CD4-positive, alpha-beta T cell (primary cell): Measurements from ENCODE around the gene INPP4A. TPM values are rescaled to one million over a fixed set of nuclear protein-coding genes. Genes with fewer than 3 reads are reported as not detected.

Experiments used
- ATAC-seq: fragments of 200-7000 bp; cut with Tn5 transposase; one replicate; pipeline ENCODE4 v1.10.0; 2022; ENCODE audit warnings: mild to moderate bottlenecking; ENCODE audit not compliant: poor library complexity
- CTCF ChIA-PET: fragments of 350-600 bp; sonication (Branson Sonifier 250); formaldehyde crosslinking; loops from one replicate; lab custom pipeline; 2021; ENCODE audit warnings: antibody characterized with exemption, inconsistent platforms; lab: Charles Lee
- POLR2A ChIA-PET: fragments of 350-600 bp; sonication (Branson Sonifier 250); formaldehyde crosslinking; loops from one replicate; lab custom pipeline; 2021; ENCODE audit warnings: antibody characterized with exemption, inconsistent platforms; lab: Charles Lee
- DNase-seq, 14 experiments: peaks; one replicate each; pipeline ENCODE4 v3.0.0-alpha.2; 2013 to 2020; ENCODE audit warnings: mixed read lengths in 2 of 14
- H3K27ac ChIP-seq, 2 donors: one replicate each; pipeline versions ENCODE4 v1.5.1 to v1.7.0; 2013; ENCODE audit warnings: low read length in 2 of 2, low read depth in 1 of 2, mild to moderate bottlenecking in 1 of 2
- H3K27me3 ChIP-seq, 2 experiments: 1 replicate in 1 of 2; 2 replicates in 1 of 2; pipeline versions ENCODE4 v1.6.1 to v1.7.0; 2013; ENCODE audit warnings: low read length in 2 of 2, control low read depth in 1 of 2, mild to moderate bottlenecking in 1 of 2, moderate library complexity in 1 of 2; ENCODE audit not compliant: insufficient read depth in 2 of 2, control insufficient read depth in 1 of 2
- H3K36me3 ChIP-seq: one replicate; pipeline ENCODE4 v1.6.1; 2013; ENCODE audit warnings: low read length, control low read depth; ENCODE audit not compliant: insufficient read depth
- H3K4me1 ChIP-seq: one replicate; pipeline ENCODE4 v1.6.1; 2013; ENCODE audit warnings: low read length, control low read depth; ENCODE audit not compliant: insufficient read depth
- H3K4me3 ChIP-seq: one replicate; pipeline ENCODE4 v1.5.1; 2013; ENCODE audit warnings: mild to moderate bottlenecking, low read length, moderate library complexity
- H3K9me3 ChIP-seq, 2 experiments: 1 replicate in 1 of 2; 2 replicates in 1 of 2; pipeline versions ENCODE4 v1.6.1 to v1.7.0; 2013; ENCODE audit warnings: low read length in 2 of 2, mild to moderate bottlenecking in 2 of 2, control low read depth in 1 of 2, moderate library complexity in 1 of 2; ENCODE audit not compliant: control insufficient read depth in 1 of 2, insufficient read depth in 1 of 2
- H3K27ac Mint-ChIP-seq: one replicate; pipeline ENCODE4 v1.8.0; 2020; ENCODE audit warnings: mixed read lengths
- H3K27me3 Mint-ChIP-seq: one replicate; pipeline ENCODE4 v1.8.0; 2021; ENCODE audit warnings: mixed read lengths
- H3K36me3 Mint-ChIP-seq: one replicate; pipeline ENCODE4 v1.8.0; 2021; ENCODE audit warnings: low read depth, mixed read lengths
- H3K4me1 Mint-ChIP-seq: one replicate; pipeline ENCODE4 v1.8.0; 2021; ENCODE audit warnings: low read depth, mixed read lengths
- H3K4me3 Mint-ChIP-seq: one replicate; pipeline ENCODE4 v1.8.0; 2020; ENCODE audit warnings: mild to moderate bottlenecking, mixed read lengths
- H3K9me3 Mint-ChIP-seq: one replicate; pipeline ENCODE4 v1.8.0; 2020; ENCODE audit warnings: mixed read lengths
- intact Hi-C, 2 experiments: fragments of 100-400 bp; cut with DNase I in 1 of 2; cut with micrococcal nuclease in 1 of 2; formaldehyde crosslinking; loops; one replicate each; pipeline versions ENCODE4 v1.15.1 to v1.9.0; 2023 to 2025; cut with DNase I, micrococcal nuclease
- total RNA-seq, 174 experiments: library from RNA in 2 of 174; stranded (reverse) in 2 of 174; gene quantifications; one replicate each; pipeline ENCODE4 v1.2.3 and lab custom pipeline; 2021 to 2026
- TF ChIP-seq, protein P1 (sequence below): fragments of 200-600 bp; IDR thresholded peaks from one replicate; pipeline ENCODE4 v1.8.0; 2022; ENCODE audit warnings: antibody characterized with exemption, mild to moderate bottlenecking

Gene INPP4A
- total RNA-seq, 2 experiments from 2014 or later = 86.4 to 89.2 TPM

DNA sequence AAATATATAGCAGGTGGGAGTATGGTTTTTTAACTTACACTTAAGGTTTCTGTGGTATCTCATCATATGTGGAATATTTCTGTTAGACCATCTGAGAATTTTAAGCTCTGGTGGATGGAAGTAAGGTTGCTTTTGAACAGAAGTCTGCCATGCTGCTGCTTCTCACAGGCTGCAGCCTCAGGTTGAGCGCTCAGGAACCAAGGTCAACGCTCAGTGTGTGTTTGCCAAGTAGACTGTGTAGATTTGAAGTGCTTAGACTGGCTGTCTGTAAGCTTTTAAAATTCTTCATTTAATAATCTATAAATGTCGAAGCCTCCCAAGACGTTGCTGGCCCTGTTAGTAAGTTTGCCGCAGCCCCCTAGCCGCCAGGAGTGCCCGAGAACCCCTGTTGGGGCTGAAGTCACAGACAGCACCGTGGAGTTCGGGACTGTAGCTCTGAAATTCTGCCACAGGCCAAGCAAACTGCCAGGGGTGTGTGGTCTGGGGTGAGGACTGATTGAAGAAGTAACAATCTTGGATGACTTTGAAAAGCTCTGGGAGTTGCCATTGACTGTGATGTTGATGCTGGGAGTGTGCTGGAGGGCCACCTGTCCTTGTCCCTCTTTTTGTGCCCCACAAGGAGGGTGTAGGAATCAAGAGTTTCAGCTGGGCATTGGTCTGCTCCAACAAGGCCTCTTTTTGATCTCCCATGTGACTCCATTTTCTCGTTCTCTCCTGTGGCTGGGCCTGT lies 26.9 kb downstream of the INPP4A start:
- Mint-ChIP-seq H3K4me3 (peak overlapping the region; percentile 77), H3K4me1 (peaks cover 95% of the 10 kb centered on the region), H3K27ac (peak overlapping the region; percentile 72), H3K9me3 (no peaks in the 10 kb centered on the region), H3K36me3 (peaks cover 23% of the 10 kb centered on the region), H3K27me3 (no peaks in the 10 kb centered on the region)
- TF ChIP-seq, protein P1, sequence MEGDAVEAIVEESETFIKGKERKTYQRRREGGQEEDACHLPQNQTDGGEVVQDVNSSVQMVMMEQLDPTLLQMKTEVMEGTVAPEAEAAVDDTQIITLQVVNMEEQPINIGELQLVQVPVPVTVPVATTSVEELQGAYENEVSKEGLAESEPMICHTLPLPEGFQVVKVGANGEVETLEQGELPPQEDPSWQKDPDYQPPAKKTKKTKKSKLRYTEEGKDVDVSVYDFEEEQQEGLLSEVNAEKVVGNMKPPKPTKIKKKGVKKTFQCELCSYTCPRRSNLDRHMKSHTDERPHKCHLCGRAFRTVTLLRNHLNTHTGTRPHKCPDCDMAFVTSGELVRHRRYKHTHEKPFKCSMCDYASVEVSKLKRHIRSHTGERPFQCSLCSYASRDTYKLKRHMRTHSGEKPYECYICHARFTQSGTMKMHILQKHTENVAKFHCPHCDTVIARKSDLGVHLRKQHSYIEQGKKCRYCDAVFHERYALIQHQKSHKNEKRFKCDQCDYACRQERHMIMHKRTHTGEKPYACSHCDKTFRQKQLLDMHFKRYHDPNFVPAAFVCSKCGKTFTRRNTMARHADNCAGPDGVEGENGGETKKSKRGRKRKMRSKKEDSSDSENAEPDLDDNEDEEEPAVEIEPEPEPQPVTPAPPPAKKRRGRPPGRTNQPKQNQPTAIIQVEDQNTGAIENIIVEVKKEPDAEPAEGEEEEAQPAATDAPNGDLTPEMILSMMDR = no peak
- Histone ChIP-seq H3K36me3 (peaks cover 3% of the 10 kb centered on the region), H3K9me3 (no peaks in the 10 kb centered on the region), H3K27ac (peak overlapping the region; percentile 7 to 38), H3K27me3 (no peaks in the 10 kb centered on the region), H3K4me3 (no peak overlapping the region), H3K4me1 (peaks cover 95% of the 10 kb centered on the region)
- intact Hi-C loops = no loop called here
- ATAC-seq (no peak), DNase-seq (no peak)
- ChIA-PET POLR2A (interaction anchor here (0.7 to 1.9 kb wide), 7 partner anchors 8 to 32 kb away, joined by 3 to 6 read pairs (median 3); no protein-coding TSS in a partner anchor), CTCF (interaction anchor here (0.9 to 2.4 kb wide), 2 partner anchors 10 to 16 kb away, joined by 3 to 7 read pairs; no protein-coding TSS in a partner anchor)

DNA sequence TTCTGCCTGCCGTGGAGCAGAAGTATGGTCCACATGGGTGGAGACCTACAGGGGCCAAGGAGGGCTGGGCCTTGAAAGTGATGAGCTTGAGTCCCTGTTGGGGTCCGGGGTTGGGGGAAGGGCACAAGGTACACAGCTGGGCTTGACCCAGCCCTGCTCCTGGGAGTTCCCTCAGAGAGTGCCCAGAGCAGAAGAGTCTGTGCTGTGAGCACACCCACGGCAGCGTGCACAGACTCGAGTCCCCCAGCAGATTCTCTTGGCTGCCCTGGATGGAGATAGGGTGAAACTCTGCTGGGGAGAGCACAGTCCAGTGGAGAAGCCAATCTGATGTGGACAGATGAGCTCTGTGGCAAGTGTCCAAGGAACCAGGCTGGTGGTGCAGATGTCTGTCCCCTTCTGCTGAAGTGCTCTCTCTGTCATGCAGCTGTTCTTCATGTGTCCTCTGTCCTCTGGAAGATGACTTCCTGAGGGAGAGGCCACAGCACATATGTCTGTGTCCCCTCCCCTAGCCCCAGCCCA lies 27.5 kb downstream of the INPP4A start:
- ChIA-PET POLR2A (interaction anchor here (0.7 to 1.9 kb wide), 4 partner anchors 8 to 31 kb away, joined by 3 to 6 read pairs (median 3); no protein-coding TSS in a partner anchor), CTCF (interaction anchor here (0.9 to 2.4 kb wide), 2 partner anchors 10 to 16 kb away, joined by 3 to 7 read pairs; no protein-coding TSS in a partner anchor)
- ATAC-seq (no peak), DNase-seq (peak in 1 of 14 experiments; percentile 31)
- Mint-ChIP-seq H3K36me3 (peaks cover 23% of the 10 kb centered on the region), H3K27ac (peak overlapping the region; percentile 72), H3K27me3 (no peaks in the 10 kb centered on the region), H3K9me3 (no peaks in the 10 kb centered on the region), H3K4me3 (peak overlapping the region; percentile 77), H3K4me1 (peaks cover 95% of the 10 kb centered on the region)
- peak overlapping the region; percentile 7 to 38 for H3K27ac ChIP-seq
- peaks cover 95% of the 10 kb centered on the region for H3K4me1 ChIP-seq
- no peaks in the 10 kb centered on the region for H3K9me3 ChIP-seq
- intact Hi-C loops = no loop called here
- TF ChIP-seq, protein P1 = no peak
- peaks cover 7% of the 10 kb centered on the region for H3K36me3 ChIP-seq
- H3K4me3 ChIP-seq = no peak overlapping the region
- no peaks in the 10 kb centered on the region for H3K27me3 ChIP-seq

DNA sequence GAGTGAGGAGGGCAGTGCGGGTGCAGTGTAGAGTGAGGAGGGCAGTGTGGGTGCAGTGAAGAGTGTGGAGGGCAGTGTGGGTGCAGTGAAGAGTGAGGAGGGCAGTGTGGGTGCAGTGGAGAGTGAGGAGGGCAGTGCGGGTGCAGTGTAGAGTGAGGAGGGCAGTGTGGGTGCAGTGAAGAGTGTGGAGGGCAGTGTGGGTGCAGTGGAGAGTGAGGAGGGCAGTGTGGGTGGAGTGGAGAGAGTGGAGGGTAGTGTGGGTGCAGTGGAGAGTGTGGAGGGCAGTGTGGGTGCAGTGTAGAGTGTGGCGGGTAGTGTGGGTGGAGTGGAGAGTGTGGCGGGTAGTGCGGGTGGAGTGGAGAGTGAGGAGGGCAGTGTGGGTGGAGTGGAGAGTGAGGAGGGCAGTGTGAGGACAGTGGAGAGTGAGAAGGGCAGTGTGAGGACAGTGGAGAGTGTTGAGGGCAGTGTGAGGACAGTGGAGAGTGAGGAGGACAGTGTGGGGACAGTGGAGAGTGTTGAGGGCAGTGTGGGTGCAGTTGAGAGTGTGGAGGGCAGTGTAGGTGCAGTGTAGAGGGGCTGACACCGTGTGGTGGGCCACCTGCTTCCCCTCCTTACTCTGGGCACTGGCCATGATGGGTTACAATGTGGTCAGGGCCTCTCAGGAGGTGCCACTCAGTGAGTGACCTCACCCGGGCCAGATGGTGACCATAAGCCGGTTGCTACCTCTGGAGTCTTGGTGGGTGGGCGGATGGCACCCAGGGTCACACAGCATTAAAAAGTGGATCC lies 28.5 kb downstream of the INPP4A start:
- intact Hi-C loops = no loop called here
- peaks cover 23% of the 10 kb centered on the region for H3K36me3 Mint-ChIP-seq
- peaks cover 99% of the 10 kb centered on the region for H3K4me1 ChIP-seq
- no peaks in the 10 kb centered on the region for H3K27me3 Mint-ChIP-seq
- H3K27me3 ChIP-seq = no peaks in the 10 kb centered on the region
- H3K4me3 ChIP-seq = peak overlapping the region; percentile 34
- CTCF ChIA-PET = no interaction called here
- H3K4me1 Mint-ChIP-seq = peaks cover 95% of the 10 kb centered on the region
- DNase-seq = peak in 1 of 14 experiments; percentile 29
- H3K36me3 ChIP-seq = peaks cover 11% of the 10 kb centered on the region
- TF ChIP-seq, protein P1 = no peak
- ATAC-seq = no peak
- peak overlapping the region; percentile 72 for H3K27ac Mint-ChIP-seq
- no peaks in the 10 kb centered on the region for H3K9me3 Mint-ChIP-seq
- H3K4me3 Mint-ChIP-seq = peak overlapping the region; percentile 80
- peak overlapping the region; percentile 57 to 66 for H3K27ac ChIP-seq
- POLR2A ChIA-PET = interaction anchor here (1.0 kb wide), 1 partner anchor 9 kb away, joined by 3 read pairs; no protein-coding TSS in a partner anchor
- no peaks in the 10 kb centered on the region for H3K9me3 ChIP-seq
